ENCODE results near the gene LTB4R. TPM values are rescaled to one million over a fixed set of nuclear protein-coding genes. Genes with fewer than 3 reads are reported as not detected.
A peak's percentile ranks its signal among the peaks of the same experiment; 100 is the strongest.

The LTB4R gene
- total and polyA plus RNA-seq, 2 donors (not counting 1 experiment from before 2014, with no cell fraction given) = 0.62 to 0.66 TPM

DNA sequence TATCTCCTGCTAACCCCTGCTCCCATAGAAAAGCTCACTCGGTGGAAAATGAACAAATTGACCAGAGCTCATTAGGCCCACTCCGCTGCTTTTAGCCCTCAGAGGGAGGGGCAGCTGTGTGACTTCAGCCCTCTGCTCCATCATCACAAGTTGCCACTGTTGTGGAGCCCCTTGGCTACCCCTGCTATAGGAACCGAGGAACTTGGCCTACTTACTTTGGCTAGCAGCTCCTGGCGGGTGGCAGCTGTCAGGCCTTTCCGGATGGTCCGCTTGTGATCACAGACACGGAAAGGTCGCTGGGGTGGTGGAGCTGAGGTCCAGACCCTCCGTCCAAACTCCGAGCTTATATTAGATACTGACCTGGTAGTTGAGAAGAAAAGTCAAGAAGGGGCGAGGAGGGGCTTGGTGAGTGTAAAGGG lies 4.1 kb upstream of the LTB4R start:
- DNase-seq (ENCODE audit: low read depth in 2 of 2) = no peak
- H3K27ac ChIP-seq (ENCODE audit: insufficient read depth, low read length) = no peak overlapping the region
- H3K4me3 ChIP-seq (replicated peaks in 1 of 4; ENCODE audit: control extremely low read depth in 1 of 4, insufficient read depth in 1 of 4, low read depth in 3 of 4, low read length in 4 of 4) = no peak overlapping the region
- H3K36me3 ChIP-seq (ENCODE audit: control insufficient read depth, insufficient read depth, low read length) = peaks cover 19% of the 10 kb centered on the region
- H4K20me1 ChIP-seq (ENCODE audit: control insufficient read depth, extremely low read depth, insufficient read depth, low read length) = no peaks in the 10 kb centered on the region
- no peak overlapping the region for H3K4me2 ChIP-seq (ENCODE audit: extremely low read depth, insufficient read depth, low read length)
- H3K9ac ChIP-seq (ENCODE audit: insufficient read depth, low read length) = no peak overlapping the region
- H3K9me3 ChIP-seq (ENCODE audit: control insufficient read depth, insufficient read depth, low read depth, low read length) = no peaks in the 10 kb centered on the region
- peaks cover 9% of the 10 kb centered on the region for H3K4me1 ChIP-seq (ENCODE audit: control insufficient read depth, extremely low read depth, insufficient read depth, low read length)
- TF ChIP-seq EZH2 (IDR thresholded peaks at IDR 0.05; ENCODE audit: low read length, missing control alignments) = no peak
- TF ChIP-seq, protein P1, sequence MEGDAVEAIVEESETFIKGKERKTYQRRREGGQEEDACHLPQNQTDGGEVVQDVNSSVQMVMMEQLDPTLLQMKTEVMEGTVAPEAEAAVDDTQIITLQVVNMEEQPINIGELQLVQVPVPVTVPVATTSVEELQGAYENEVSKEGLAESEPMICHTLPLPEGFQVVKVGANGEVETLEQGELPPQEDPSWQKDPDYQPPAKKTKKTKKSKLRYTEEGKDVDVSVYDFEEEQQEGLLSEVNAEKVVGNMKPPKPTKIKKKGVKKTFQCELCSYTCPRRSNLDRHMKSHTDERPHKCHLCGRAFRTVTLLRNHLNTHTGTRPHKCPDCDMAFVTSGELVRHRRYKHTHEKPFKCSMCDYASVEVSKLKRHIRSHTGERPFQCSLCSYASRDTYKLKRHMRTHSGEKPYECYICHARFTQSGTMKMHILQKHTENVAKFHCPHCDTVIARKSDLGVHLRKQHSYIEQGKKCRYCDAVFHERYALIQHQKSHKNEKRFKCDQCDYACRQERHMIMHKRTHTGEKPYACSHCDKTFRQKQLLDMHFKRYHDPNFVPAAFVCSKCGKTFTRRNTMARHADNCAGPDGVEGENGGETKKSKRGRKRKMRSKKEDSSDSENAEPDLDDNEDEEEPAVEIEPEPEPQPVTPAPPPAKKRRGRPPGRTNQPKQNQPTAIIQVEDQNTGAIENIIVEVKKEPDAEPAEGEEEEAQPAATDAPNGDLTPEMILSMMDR (conservative IDR thresholded peaks at IDR 0.05 in 1 of 2, IDR thresholded peaks at IDR 0.05 in 1 of 2; ENCODE audit: low read depth in 1 of 2, low read length in 2 of 2) = no peak
- H3K79me2 ChIP-seq (ENCODE audit: control insufficient read depth, insufficient read depth, low read length) = no peaks in the 10 kb centered on the region
- no peak overlapping the region for H2AFZ ChIP-seq (ENCODE audit: low read length)
- H3K27me3 ChIP-seq (ENCODE audit: control insufficient read depth, insufficient read depth, low read length) = no peaks in the 10 kb centered on the region

DNA sequence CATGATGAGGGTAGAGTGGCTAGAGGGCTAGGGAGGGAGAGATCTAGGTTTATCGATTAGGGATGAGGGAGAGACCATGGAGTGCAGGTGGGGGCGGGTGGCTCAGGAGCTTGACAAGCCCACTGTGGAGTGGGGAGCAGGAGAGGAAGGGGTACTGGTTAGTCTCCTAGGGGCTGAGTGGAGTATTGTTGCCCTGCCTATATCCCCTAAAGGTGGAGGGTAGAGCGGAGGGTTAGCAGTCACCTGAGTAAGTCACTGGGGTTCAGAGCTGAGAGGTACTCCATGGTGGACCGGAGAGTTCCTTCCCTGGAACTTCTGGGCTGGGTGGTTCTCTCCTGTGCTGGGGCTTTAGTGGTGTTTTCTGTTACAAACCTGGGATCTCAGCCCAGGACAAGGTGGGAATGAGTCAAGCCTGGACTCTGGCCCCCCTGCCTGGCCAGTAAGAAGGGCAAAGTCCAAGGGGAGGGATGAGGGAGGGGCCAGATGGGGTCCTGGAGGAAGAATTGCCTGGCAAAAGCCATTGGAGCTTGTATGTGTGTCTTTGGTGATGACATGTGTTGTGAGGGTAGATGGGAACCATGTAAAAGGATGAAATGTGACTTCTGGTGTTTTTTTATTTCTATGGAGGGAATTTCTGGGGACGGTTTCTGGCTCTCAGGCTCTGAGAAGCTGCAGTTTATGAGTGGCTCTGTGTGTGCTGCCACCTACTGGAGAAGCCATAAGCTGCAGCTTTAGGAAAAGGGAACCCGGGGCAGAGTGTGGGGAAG lies 3.5 kb upstream of the LTB4R start, which contains the start of gene CIDEB:
CIDEB (minus strand) TSS at position 403 of the 767 bp plus-strand sequence; CDS start at position 284, 119 bp downstream.
- no peaks in the 10 kb centered on the region for H3K27me3 ChIP-seq (ENCODE audit: control insufficient read depth, insufficient read depth, low read length)
- no peak within 1 kb of the TSS for H2AFZ ChIP-seq (ENCODE audit: low read length)
- TF ChIP-seq, protein P1 (conservative IDR thresholded peaks at IDR 0.05 in 1 of 2, IDR thresholded peaks at IDR 0.05 in 1 of 2; ENCODE audit: low read depth in 1 of 2, low read length in 2 of 2) = peak; percentile 94 to 97
- no peak for TF ChIP-seq EZH2 (IDR thresholded peaks at IDR 0.05; ENCODE audit: low read length, missing control alignments)
- H3K36me3 ChIP-seq (ENCODE audit: control insufficient read depth, insufficient read depth, low read length) = peaks cover 13% of the 10 kb centered on the region
- no peak within 1 kb of the TSS for H3K27ac ChIP-seq (ENCODE audit: insufficient read depth, low read length)
- H3K4me3 ChIP-seq (replicated peaks in 1 of 4; ENCODE audit: control extremely low read depth in 1 of 4, insufficient read depth in 1 of 4, low read depth in 3 of 4, low read length in 4 of 4) = no peak within 1 kb of the TSS
- no peaks in the 10 kb centered on the region for H3K9me3 ChIP-seq (ENCODE audit: control insufficient read depth, insufficient read depth, low read depth, low read length)
- peaks cover 9% of the 10 kb centered on the region for H3K4me1 ChIP-seq (ENCODE audit: control insufficient read depth, extremely low read depth, insufficient read depth, low read length)
- H3K4me2 ChIP-seq (ENCODE audit: extremely low read depth, insufficient read depth, low read length) = no peak within 1 kb of the TSS
- H3K9ac ChIP-seq (ENCODE audit: insufficient read depth, low read length) = no peak within 1 kb of the TSS
- H4K20me1 ChIP-seq (ENCODE audit: control insufficient read depth, extremely low read depth, insufficient read depth, low read length) = no peaks in the 10 kb centered on the region
- peak; percentile 22 to 53 for DNase-seq (ENCODE audit: low read depth in 2 of 2)
- no peaks in the 10 kb centered on the region for H3K79me2 ChIP-seq (ENCODE audit: control insufficient read depth, insufficient read depth, low read length)

DNA sequence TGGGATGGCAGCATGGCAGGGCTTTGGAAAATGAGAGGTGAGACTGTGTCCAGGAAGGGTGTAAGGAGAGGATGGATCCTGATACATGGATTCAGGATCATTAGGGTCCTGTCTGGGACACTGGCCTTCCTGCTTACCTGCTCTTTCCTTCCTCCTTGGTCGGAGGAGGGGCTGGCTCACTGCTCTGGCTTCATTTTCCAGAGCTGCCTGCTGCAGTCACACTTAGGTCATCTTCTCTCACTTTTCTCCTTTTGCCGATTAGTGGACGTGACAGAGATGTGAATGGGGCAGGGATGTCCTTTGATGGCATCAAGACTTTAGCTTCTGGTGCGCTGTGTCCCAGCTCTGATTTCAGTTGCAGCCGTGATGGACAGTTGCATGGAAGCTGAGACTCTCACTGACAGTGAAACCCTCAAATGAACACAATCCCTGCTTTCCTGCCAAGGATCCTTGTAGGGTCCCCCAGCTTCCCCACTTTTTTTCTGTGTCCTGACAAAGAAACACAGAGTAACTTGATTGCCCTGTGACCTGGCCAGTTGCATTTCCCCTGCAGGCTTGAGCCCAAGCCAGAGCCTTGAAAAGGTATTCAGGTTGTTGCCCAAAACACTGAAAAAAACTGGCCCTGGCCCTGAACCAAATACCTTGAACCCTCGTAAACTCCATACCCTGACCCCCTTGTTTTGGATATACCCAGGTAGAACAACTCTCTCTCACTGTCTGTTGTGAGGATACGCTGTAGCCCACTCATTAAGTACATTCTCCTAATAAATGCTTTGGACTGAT lies 2.8 kb upstream of the LTB4R start:
- Histone ChIP-seq H3K36me3 (ENCODE audit: control insufficient read depth, insufficient read depth, low read length) (peaks cover 11% of the 10 kb centered on the region), H4K20me1 (ENCODE audit: control insufficient read depth, extremely low read depth, insufficient read depth, low read length) (no peaks in the 10 kb centered on the region), H3K4me2 (ENCODE audit: extremely low read depth, insufficient read depth, low read length) (no peak overlapping the region), H3K4me3 (replicated peaks in 1 of 4; ENCODE audit: control extremely low read depth in 1 of 4, insufficient read depth in 1 of 4, low read depth in 3 of 4, low read length in 4 of 4) (no peak overlapping the region), H2AFZ (ENCODE audit: low read length) (no peak overlapping the region), H3K79me2 (ENCODE audit: control insufficient read depth, insufficient read depth, low read length) (no peaks in the 10 kb centered on the region), H3K4me1 (ENCODE audit: control insufficient read depth, extremely low read depth, insufficient read depth, low read length) (peaks cover 12% of the 10 kb centered on the region), H3K27me3 (ENCODE audit: control insufficient read depth, insufficient read depth, low read length) (no peaks in the 10 kb centered on the region), H3K27ac (ENCODE audit: insufficient read depth, low read length) (no peak overlapping the region), H3K9ac (ENCODE audit: insufficient read depth, low read length) (no peak overlapping the region), H3K9me3 (ENCODE audit: control insufficient read depth, insufficient read depth, low read depth, low read length) (no peaks in the 10 kb centered on the region)
- DNase-seq (ENCODE audit: low read depth in 2 of 2) = no peak
- TF ChIP-seq, protein P1 (conservative IDR thresholded peaks at IDR 0.05 in 1 of 2, IDR thresholded peaks at IDR 0.05 in 1 of 2; ENCODE audit: low read depth in 1 of 2, low read length in 2 of 2) = no peak
- no peak for TF ChIP-seq EZH2 (IDR thresholded peaks at IDR 0.05; ENCODE audit: low read length, missing control alignments)

Measured in fibroblast of lung (primary cell).